ENCODE results near the gene PPFIA3. TPM values are rescaled to one million over a fixed set of nuclear protein-coding genes. Genes with fewer than 3 reads are reported as not detected.
A peak's percentile ranks its signal among the peaks of the same experiment; 100 is the strongest.

PPFIA3 gene
- total and polyA plus RNA-seq, 4 donors, result 1.5 to 4.6 (median 2.4) TPM

- TF ChIP-seq REST (IDR thresholded peaks at IDR 0.05), result no peak
- TF ChIP-seq RAD21 (IDR thresholded peaks at IDR 0.05), result no peak
- no peak for TF ChIP-seq NR2F2 (IDR thresholded peaks at IDR 0.05)
Measured at GRCh38 chr19:49116544-49116943, 2.8 kb upstream of the PPFIA3 start (continued).

GRCh38 chr19:49117677-49118564 lies 1.4 kb upstream of the PPFIA3 start:
- Histone ChIP-seq H3K9ac (ENCODE audit: low read depth in 1 of 2, low read length in 2 of 2) (peak overlapping the region; percentile 14 to 48), H3K4me1 (ENCODE audit: control insufficient read depth in 4 of 4, insufficient read depth in 4 of 4, low read length in 3 of 4) (peaks cover 11 to 43% (median 27%) of the 10 kb centered on the region in 4 donors), H3K36me3 (ENCODE audit: control insufficient read depth in 4 of 4, insufficient read depth in 3 of 4, low read depth in 1 of 4, low read length in 3 of 4) (no peaks in the 10 kb centered on the region), H3K27ac (ENCODE audit: low read depth in 1 of 2, low read length in 2 of 2) (peak overlapping the region; percentile 97 to 100), H3K4me3 (ENCODE audit: low read depth in 1 of 3, low read length in 3 of 3) (peak overlapping the region; percentile 50 to 57 (median 50)), H3K27me3 (ENCODE audit: control insufficient read depth in 4 of 4, insufficient read depth in 4 of 4, low read length in 3 of 4) (no peaks in the 10 kb centered on the region), H3K9me3 (ENCODE audit: control insufficient read depth in 4 of 4, low read length in 3 of 4) (no peaks in the 10 kb centered on the region)
- DNase-seq (ENCODE audit: low spot score), result no peak
- no peak for TF ChIP-seq JUND (IDR thresholded peaks at IDR 0.05)
- TF ChIP-seq RAD21 (IDR thresholded peaks at IDR 0.05), result no peak
- TF ChIP-seq SP1 (IDR thresholded peaks at IDR 0.05), result no peak
- TF ChIP-seq REST (IDR thresholded peaks at IDR 0.05), result no peak
- no peak for TF ChIP-seq EGR1 (IDR thresholded peaks at IDR 0.05; ENCODE audit: low read depth in 2 of 2)
- TF ChIP-seq FOXA2 (IDR thresholded peaks at IDR 0.05), result no peak
- TF ChIP-seq CTCF (IDR thresholded peaks at IDR 0.05; ENCODE audit: low read depth, low read length, missing input control), result no peak
- 67% methylated on average over 26 of the region's 26 CpGs for WGBS

All from liver (tissue), 9 donors.